ENCODE data around the gene ZNF423.

The ZNF423 gene

DNA sequence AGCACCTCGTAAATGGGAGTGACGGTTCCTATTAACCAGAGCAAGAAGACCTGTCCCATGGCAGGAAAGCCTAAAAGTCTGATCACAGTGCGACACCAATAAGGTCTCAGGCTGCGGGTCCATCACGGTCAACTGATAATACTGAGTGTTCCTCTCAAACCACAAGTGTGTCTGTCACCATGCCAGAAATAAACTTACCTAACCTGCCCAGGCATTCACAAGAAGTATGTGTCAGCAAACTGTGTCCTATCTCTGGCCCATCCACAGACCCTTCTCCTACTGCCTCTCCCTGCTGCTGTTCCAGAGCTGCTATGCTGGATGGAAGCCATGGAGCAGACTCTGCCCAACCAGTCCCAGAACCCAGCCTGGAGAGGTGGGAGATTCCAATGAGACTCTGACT is 73.5 kb downstream of the ZNF423 start:
- H3F3A ChIP-seq (ENCODE audit: insufficient read depth, low read length), result no peaks in the 10 kb centered on the region

GRCh38 chr16:49781401-49781800 is 74.5 kb downstream of the ZNF423 start:
- H3F3A ChIP-seq (ENCODE audit: insufficient read depth, low read length), result no peaks in the 10 kb centered on the region
- H3K27me3 ChIP-seq (ENCODE audit: insufficient read depth, low read length), result 0 out of 2 replicates have a peak, but pooled peaks cover under 1% of the 10 kb centered on the region
- H4K20me1 ChIP-seq (ENCODE audit: insufficient read depth, low read length), result no peaks in the 10 kb centered on the region
- no peaks in the 10 kb centered on the region for H3K9me2 ChIP-seq (ENCODE audit: low read depth, low read length)
- no peak overlapping the region for H2AFZ ChIP-seq (ENCODE audit: low read length)
- H3K4me2 ChIP-seq (ENCODE audit: low read length), result no peak overlapping the region
- no peak overlapping the region for H3K9ac ChIP-seq (ENCODE audit: low read length)
- H3K4me3 ChIP-seq (ENCODE audit: low read depth, low read length, poor library complexity, severe bottlenecking), result no peak overlapping the region
- H3K9me3 ChIP-seq (ENCODE audit: low read length), result no peaks in the 10 kb centered on the region
- H3K36me3 ChIP-seq (ENCODE audit: insufficient read depth, low read length), result no peaks in the 10 kb centered on the region
- no peak overlapping the region for H3K27ac ChIP-seq (ENCODE audit: low read depth, low read length, poor library complexity, severe bottlenecking)
- TF ChIP-seq CTCF (IDR thresholded peaks at IDR 0.05; ENCODE audit: low read length) (no peak), EZH2 (IDR thresholded peaks at IDR 0.05; ENCODE audit: borderline replicate concordance, low read length) (no peak)
- no peaks in the 10 kb centered on the region for H3K79me2 ChIP-seq (ENCODE audit: insufficient read depth, low read length)
- H3K4me1 ChIP-seq (ENCODE audit: insufficient read depth, low read length, severe bottlenecking), result no peaks in the 10 kb centered on the region

More for the DNA sequence above, 73.5 kb downstream of the ZNF423 start:
- Histone ChIP-seq H3K27me3 (ENCODE audit: insufficient read depth, low read length) (0 out of 2 replicates have a peak, but pooled peaks cover 3% of the 10 kb centered on the region), H3K9me2 (ENCODE audit: low read depth, low read length) (no peaks in the 10 kb centered on the region), H3K79me2 (ENCODE audit: insufficient read depth, low read length) (no peaks in the 10 kb centered on the region), H3K4me2 (ENCODE audit: low read length) (no peak overlapping the region), H3K36me3 (ENCODE audit: insufficient read depth, low read length) (no peaks in the 10 kb centered on the region), H3K9ac (ENCODE audit: low read length) (no peak overlapping the region), H3K9me3 (ENCODE audit: low read length) (no peaks in the 10 kb centered on the region), H3K27ac (ENCODE audit: low read depth, low read length, poor library complexity, severe bottlenecking) (no peak overlapping the region), H4K20me1 (ENCODE audit: insufficient read depth, low read length) (no peaks in the 10 kb centered on the region), H2AFZ (ENCODE audit: low read length) (no peak overlapping the region), H3K4me1 (ENCODE audit: insufficient read depth, low read length, severe bottlenecking) (no peaks in the 10 kb centered on the region), H3K4me3 (ENCODE audit: low read depth, low read length, poor library complexity, severe bottlenecking) (no peak overlapping the region)
- TF ChIP-seq EZH2 (IDR thresholded peaks at IDR 0.05; ENCODE audit: borderline replicate concordance, low read length) (no peak), CTCF (IDR thresholded peaks at IDR 0.05; ENCODE audit: low read length) (no peak)

DNA sequence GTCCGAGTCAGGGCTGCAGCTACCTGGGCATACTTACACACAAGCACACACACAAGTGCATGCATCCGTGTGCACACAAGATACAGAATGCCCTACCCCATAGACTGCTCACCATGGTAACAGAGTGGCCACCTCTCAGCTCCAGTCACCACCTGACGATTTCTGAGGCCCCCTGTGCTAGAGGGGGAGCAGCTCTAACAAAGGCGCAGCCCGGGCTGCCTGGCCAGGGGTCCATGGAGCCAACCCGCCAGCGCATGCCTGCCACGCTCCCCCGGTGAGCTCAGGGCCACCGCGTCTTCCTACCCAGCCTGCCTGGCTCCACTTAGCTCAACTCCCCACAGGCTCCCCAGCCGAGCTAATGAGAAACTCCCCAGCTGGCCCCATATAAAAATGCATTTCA is 75.5 kb downstream of the ZNF423 start:
- Histone ChIP-seq H2AFZ (ENCODE audit: low read length) (no peak overlapping the region), H3K9me2 (ENCODE audit: low read depth, low read length) (no peaks in the 10 kb centered on the region), H4K20me1 (ENCODE audit: insufficient read depth, low read length) (no peaks in the 10 kb centered on the region), H3K27ac (ENCODE audit: low read depth, low read length, poor library complexity, severe bottlenecking) (no peak overlapping the region), H3K4me3 (ENCODE audit: low read depth, low read length, poor library complexity, severe bottlenecking) (no peak overlapping the region), H3K9ac (ENCODE audit: low read length) (no peak overlapping the region), H3K9me3 (ENCODE audit: low read length) (no peaks in the 10 kb centered on the region), H3K79me2 (ENCODE audit: insufficient read depth, low read length) (no peaks in the 10 kb centered on the region), H3K36me3 (ENCODE audit: insufficient read depth, low read length) (no peaks in the 10 kb centered on the region), H3K27me3 (ENCODE audit: insufficient read depth, low read length) (no peaks in the 10 kb centered on the region), H3K4me1 (ENCODE audit: insufficient read depth, low read length, severe bottlenecking) (no peaks in the 10 kb centered on the region), H3F3A (ENCODE audit: insufficient read depth, low read length) (no peaks in the 10 kb centered on the region), H3K4me2 (ENCODE audit: low read length) (no peak overlapping the region)
- TF ChIP-seq CTCF (IDR thresholded peaks at IDR 0.05; ENCODE audit: low read length) (no peak), EZH2 (IDR thresholded peaks at IDR 0.05; ENCODE audit: borderline replicate concordance, low read length) (no peak)
